ENCODE results near the gene NUP210L. TPM values are rescaled to one million over a fixed set of nuclear protein-coding genes. Genes with fewer than 3 reads are reported as not detected.
"Not testable (repeated sequence)": the region's sequence is repeated elsewhere in the genome, so short reads cannot be mapped to it uniquely, and the experiment has no call there.

The NUP210L gene
- polyA plus RNA-seq, 3 donors, result 0.03 to 0.04 (median 0.04) TPM

DNA sequence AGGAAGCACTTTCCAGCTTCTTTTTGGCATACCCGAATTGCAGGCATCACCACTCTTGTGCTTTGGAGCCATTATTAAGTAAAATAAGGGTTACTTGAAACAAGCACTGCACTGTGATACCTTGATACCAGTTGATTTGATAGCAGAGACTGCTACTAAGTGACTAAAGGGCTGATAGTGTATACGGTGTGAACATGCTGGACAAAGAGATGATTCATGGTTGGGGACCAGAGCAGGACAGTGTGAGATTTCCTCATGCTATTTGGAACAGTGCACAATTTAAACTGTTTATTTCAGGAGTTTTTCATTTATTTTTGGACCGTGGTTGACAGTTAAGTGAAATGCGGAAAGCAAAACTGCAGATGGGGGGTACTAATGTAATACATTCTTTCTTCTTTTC, 154.5 kb downstream of the NUP210L start:
- no peak for DNase-seq (ENCODE audit: low read depth in 3 of 3, low spot score in 2 of 3)

DNA sequence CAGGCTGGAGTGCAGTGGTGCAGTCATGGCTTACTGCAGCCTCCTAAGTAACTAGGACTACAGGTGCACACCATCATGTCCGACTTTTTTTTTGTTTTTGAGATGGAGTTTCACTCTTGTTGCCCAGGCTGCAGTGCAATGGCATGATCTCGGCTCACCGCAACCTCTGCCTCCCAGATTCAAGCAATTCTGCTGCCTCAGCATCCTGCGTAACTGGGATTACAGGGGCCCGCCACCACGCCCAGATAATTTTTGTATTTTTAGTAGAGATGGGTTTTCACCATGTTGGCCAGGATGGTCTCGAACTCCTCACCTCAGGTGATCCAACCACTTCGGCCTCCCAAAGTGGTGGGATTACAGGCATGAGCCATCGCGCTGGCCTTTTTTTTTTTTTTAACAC, 158.0 kb downstream of the NUP210L start:
- DNase-seq (ENCODE audit: low read depth in 3 of 3, low spot score in 2 of 3), result not testable (repeated sequence)

DNA sequence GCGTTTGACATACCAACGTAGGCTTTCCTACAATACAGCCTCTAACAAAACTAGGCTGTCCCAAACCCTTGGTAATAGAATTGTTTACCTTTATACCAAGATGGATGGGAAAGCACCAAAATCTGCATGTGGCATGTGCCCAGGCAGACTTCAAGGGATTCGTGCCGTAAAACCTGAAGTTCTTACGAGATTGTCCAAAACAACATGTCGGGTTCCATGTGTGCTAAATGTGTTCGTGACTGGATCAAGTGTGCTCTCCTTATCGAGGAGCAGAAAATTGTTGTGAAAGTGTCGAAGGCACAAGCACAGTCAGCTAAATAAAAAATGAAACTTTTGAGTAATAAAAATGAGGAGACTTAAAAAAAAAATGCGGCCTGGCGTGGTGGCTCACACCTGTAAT, 159.2 kb downstream of the NUP210L start:
- no peak for DNase-seq (ENCODE audit: low read depth in 3 of 3, low spot score in 2 of 3)

DNA sequence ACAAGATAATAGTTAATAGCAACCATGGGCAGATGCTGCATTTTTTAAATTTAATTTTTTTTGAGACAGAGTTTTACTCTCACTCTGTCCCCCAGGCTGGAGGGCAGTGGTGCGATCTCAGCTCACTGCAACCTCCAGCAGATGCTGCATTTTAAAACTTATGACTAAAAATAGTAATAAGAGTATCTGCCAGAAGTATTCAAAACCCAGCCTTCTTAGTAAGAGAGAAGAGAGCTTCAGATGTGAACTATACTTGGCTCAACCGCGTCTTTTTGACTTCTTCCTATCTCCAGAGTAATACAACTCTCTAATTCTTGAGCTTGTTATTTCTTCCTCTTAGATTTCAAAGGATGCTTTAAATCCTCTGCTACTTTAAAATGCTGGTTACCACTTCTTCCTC, 159.7 kb downstream of the NUP210L start:
- no peak for DNase-seq (ENCODE audit: low read depth in 3 of 3, low spot score in 2 of 3)

DNA sequence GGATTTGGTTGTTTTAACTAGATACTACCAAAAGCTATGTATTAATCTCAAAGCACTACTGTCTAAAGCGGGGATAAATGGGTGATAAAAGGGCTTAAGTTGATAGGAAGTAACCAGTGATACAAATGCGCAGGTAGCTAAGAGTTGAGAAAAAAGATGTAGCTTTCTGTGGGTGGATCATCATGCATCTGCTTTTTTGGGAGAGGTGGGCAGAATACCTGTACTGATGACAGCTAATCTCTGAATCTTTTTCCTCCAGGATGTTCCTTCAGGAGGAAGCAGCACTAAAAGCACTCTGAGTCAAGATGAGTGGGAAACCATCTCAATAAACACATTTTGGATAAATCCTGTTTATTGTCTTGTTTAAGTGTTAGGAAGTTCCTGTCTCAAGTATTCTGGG, 163.1 kb downstream of the NUP210L start:
- DNase-seq (ENCODE audit: low read depth in 3 of 3, low spot score in 2 of 3), result no peak

DNA sequence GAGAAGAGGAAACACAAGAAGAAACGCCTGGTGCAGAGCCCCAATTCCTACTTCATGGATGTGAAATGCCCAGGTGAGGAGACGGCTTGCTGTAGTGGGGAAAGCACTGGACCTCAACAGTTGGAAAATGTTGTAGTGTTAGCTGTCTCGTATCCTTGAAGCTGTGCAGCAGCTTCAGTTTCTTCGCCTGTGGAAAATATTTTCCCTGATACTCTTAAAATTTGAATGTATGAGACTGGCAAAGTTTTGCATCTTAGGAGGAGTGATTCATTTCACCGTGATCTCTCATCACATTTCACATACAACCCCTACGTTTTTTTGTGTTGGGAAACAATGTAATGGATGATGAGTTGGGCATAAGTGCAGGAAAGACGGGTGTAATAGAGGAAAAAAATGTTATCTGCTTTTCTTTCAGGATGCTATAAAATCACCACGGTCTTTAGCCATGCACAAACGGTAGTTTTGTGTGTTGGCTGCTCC, 163.7 kb downstream of the NUP210L start:
- no peak for DNase-seq (ENCODE audit: low read depth in 3 of 3, low spot score in 2 of 3)

DNA sequence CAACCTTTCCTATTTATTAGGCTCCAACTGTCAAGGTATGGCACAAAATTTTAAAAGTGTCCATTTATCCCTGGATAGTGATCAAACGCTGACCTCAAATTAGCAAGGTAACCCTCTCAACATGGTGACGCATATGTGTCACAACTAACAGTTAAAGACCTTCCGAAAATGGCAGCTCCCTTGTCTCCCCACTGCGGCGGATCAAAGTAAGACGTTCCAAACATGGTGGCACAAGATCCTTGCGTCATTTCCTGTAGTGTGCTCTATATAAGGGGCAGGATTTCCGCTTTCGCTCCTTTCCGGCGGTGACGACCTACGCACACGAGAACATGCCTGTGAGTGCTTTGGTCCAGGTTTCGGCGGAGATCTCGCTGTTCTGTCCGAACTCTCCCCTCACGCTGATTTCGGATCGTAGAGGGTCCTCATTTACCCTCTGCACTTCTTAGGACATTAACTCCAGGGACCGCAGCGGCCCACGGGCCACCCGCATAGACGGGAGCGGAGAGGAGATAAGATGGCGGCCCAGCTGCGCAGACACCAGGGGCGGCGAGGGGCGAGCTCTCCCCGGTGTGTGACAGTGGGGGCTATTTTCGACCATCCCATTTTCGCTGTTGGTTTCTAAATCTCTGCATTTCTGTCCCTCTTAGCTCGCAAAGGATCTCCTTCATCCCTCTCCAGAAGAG, 164.3 kb downstream of the NUP210L start, which contains the start of gene RPS27:
Gene RPS27 (plus strand): TSS at position 295 of the 683 bp plus-strand sequence. CDS start 35 bp downstream, at position 330.
- peak; percentile 97 to 98 (median 98) for DNase-seq (ENCODE audit: low read depth in 3 of 3, low spot score in 2 of 3)

DNA sequence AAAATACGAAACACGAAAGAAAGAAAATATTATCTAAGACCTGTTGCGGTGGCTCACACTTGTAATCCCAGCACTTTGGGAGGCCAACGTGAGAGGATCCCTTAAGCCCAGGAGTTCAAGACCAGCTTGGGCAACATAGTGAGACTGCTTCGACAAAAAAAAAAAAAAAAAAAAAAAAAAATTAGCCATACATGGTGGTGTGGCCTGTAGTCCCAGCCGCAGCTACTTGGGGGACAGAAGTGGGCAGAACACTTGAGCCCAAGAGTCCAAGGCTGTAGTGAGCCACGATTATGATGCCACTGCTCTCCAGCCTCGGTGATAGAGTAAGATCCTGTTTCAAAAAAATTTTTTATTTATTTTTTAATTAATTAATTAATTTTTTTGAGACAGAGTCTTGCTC, 167.3 kb downstream of the NUP210L start:
- DNase-seq (ENCODE audit: low read depth in 3 of 3, low spot score in 2 of 3), result no peak

DNA sequence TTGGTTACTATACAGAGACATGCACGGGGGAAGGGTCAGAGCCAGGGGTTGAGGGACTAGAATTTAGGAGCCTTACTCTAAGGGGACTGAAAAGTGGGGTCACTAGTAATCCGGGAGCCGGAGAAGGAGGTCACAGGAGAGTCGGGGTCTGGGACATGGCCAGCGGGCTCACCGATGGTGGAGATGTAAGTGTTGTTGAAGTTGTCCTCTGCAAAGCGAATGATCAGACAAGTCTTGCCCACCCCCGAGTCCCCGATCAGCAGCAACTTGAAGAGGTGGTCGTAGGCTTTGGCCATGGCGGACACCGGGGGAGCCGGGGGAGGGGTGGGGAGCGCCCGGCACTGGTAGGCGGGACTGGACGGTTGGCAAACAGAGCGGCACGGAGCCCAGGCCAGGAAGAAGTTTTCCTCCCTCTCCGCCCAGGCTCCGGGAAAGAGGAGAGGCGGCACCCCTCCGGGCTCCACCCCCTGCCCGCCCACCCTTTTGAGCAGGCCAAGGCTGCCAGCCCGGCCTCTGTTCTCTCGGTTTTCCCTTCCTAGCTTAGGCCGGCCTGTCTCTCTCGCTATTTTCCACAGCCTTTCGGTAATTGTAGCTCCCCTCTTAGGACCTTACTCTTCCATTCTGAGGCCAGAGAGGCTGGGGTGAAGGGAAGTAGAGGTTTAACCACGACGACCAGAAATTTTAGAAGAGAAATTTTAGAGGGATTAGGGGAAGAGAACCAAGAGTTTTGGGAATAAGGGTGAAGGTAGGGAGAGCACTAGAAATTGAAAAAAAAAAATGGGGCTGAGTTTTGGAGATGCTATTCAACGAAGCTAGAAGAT, 168.7 kb downstream of the NUP210L start, which contains the start of gene RAB13:
Gene RAB13 (minus strand): TSS at position 399 of the 821 bp plus-strand sequence. CDS start 103 bp downstream, at position 296.
- DNase-seq (ENCODE audit: low read depth in 3 of 3, low spot score in 2 of 3), result peak in 2 of 3 donors; percentile 72 to 78

DNA sequence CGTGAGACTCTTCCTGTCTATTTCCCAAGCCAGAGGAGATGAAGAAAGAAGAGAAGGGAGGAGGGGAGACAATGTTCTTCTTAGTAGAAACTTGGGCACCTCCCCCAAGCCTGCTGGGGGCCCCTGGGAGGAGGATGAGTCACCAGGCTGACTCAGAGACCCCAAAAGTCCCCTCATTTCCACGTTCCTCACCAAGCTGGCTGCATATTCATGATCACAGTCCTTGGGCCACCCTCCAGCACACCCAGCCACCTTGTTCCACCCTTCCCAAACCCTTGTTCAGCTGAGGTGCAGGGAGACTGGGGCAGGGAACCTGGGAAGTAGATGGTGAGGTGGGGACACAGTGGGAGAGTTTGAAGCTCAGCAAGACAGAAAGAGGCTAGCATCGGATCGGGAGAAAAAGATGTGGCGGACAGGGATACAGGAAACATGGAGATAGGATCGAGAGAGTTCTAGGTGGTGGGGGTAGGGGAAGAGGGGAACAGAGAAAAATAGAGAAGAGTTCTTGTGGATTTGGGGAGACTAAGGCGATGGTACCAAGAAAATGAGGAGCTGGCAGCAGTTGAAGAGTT, 169.4 kb downstream of the NUP210L start:
- no peak for DNase-seq (ENCODE audit: low read depth in 3 of 3, low spot score in 2 of 3)

DNA sequence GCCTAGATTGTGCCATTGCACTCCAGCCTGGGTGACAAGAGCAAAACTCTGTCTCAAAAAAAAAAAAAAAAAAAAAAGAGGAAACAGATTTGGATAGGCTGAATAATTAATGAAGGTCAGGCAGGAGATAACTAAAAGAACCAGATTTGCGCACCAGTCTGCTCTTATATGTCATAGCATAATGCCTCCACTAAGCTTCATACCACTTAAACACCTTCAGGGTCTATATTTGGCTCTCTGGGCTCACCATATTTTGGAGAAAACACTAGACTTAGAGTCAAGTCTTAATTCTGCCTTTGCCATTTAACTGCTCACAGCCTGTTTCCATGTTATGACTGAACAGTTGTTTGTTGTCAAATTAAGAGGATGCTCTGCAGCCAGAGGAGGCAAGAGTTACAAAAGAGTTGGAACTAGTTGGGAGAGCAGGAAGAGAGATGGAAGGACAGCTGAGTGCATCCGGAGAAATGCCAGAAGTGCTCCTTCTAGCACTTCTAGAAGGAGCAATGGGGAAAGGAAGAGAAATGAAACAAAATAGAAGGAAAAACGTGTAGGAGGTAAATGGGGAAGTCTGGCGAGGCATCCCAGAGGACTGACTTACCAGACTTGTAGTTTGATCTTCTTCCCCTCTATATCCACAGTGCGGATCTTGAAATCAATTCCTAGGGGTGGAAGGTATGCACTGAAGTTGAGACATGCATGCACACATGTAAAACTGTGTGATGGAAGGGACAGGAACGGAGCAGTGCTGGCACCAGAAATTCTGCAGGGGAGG, 170.6 kb downstream of the NUP210L start:
- no peak for DNase-seq (ENCODE audit: low read depth in 3 of 3, low spot score in 2 of 3)

DNA sequence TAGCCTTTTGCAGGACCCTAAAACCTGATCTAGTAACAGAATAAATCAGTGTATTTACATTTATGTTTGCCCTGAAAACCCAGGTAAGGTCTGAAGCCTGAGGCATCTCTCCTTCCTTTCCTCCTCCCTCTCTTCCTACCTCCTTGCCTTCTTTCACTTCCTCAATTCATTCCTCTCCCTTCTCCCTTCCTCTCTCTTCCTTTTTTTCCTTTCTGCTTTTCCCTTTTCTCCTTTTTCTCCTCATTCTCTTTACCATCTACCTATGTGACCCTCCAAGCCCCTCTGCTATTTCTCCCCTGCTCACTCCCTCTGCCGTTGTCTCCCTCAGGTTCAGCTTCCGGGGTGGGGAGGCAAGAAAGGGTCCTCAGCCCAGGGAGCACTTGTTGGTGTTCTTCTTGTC, 173.1 kb downstream of the NUP210L start:
- DNase-seq (ENCODE audit: low read depth in 3 of 3, low spot score in 2 of 3), result not testable (repeated sequence)

DNA sequence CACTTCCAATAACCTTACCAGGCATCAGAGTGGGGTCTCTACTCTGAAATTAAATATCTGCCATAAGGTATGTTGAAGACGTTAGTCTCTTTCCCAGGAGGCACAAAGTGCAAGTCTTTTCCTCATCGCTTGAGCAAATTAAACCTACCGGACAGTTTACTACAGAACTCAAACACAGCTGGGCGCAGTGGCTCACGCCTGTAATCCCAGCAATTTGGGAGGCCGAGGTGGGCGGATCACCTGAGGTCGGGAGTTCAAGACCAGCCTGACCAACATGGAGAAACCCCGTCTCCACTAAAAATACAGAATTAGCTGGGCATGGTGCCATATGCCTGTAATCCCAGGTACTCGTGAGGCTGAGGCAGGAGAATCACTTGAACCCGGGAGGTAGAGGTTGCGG, 175.8 kb downstream of the NUP210L start:
- not testable (repeated sequence) for DNase-seq (ENCODE audit: low read depth in 3 of 3, low spot score in 2 of 3)

DNA sequence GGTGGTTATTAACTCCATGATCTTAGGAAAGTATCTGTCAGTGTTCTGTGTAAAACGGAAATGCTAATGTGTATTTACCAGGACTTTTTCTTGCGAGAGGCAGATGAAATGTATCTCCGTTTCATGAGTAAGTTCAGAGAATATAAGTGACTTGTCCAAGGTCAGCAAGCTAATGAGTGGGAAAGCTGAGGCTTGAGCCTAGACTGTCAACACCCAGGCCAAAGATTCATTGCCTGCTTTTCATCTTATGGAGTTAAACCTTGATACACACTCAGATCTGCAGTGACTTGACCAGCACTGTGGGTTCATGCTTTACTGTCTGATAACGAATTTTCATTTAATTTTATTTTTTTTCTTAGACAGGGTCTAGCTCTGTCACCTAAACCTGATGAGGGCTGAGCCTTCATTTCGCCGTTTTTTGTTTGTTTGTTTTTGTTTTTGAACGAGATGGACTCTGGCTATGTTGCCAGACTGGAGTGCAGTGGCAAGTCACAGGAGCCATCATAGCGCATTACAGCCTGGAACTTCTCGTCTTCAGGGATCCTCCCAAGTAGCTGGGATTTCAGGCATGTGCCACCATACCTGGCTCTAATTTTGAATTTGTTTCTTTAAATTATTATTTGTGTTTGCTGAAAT, 176.5 kb downstream of the NUP210L start:
- DNase-seq (ENCODE audit: low read depth in 3 of 3, low spot score in 2 of 3), result no peak

DNA sequence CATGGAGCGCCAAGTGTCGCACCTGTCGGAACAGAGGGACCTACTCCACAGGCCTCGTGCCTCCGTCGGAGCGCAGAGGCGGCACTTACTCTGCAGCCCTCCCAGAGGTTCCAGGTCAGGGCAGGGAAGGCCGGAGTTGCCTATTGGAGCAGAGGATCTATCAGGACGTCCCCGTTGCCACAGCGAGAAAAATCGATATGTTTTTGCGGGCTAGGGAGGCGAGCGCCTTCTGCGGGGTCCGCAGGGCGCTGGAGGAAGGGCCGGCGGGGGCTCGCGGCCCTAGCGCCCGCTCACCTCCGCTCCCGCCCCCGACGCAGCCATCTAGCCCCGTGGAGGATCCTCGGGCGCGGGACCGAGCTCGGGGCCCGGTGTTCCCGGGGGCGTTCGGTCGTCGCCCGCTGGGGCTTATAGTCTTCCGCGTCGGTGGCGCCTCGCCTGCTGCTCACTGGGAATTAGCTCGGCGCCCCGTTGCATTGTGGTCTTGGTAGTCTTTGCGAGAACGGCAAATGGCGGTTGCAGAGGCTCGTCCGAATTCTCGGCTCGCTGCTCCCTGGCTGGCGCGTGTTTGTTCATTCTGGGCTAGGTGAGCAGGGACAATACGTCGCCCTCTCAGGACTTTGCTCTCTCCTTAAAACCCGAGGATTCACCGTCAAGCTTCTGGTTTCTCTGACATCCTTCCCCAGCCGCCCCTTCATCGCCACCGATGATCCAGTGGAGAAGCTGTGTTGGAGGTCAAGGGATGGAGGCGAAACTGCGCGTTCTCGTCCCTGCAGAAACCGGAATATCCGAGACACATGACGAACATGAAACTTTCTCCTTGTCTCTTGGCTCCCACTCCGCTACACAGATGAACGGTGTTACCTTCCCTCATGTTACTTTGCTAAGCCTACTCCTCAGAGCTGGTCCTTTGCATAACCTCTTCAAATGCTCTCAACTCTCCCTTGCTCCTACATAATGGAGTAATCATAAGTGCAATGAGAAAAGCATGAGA, 177.3 kb downstream of the NUP210L start, which contains the start of gene JTB:
Gene JTB (minus strand): TSS at position 425 of the 991 bp plus-strand sequence. CDS start 422 bp downstream, at position 3.
- DNase-seq (ENCODE audit: low read depth in 3 of 3, low spot score in 2 of 3), result no peak

DNA sequence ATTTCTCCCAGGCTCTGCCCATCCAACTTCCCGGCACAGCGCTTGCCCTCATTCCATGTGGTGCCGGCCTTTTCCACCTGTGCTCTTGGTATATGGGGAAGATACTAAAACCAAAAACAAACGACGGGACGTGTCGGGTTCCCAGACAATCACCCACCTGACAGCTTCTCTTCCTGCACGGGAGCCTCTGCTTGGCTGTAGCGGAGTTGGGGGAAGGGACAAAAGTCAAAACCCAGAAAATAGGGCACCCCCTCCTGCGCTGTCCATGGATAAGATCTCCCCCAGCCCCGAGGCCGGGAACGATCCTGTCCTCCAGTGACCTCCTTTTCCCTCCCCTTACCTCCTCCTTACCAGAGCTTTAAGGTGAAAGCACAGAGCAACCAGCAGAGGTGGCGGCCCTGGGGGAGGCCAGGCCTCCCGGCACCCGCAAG, 178.0 kb downstream of the NUP210L start:
- DNase-seq (ENCODE audit: low read depth in 3 of 3, low spot score in 2 of 3), result no peak

DNA sequence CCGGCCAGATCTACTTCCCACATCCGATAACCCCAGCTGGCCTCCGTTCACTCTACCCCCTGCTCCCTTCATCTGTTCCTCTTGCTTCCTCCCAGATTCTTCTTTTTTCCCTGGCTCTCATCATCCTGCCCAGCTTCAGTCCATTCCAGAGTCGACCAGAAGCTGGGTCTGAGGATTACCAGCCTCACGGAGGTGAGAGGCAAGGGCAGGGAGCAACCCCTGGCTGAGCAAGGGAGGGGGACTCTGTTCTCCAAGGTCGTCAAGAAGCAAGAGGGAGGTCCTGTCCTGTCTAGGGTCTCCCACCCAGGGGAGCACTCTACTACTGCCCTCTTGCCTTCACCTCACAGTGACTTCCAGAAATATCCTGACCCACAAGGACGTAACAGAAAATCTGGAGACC, 181.3 kb downstream of the NUP210L start:
- DNase-seq (ENCODE audit: low read depth in 3 of 3, low spot score in 2 of 3), result no peak

DNA sequence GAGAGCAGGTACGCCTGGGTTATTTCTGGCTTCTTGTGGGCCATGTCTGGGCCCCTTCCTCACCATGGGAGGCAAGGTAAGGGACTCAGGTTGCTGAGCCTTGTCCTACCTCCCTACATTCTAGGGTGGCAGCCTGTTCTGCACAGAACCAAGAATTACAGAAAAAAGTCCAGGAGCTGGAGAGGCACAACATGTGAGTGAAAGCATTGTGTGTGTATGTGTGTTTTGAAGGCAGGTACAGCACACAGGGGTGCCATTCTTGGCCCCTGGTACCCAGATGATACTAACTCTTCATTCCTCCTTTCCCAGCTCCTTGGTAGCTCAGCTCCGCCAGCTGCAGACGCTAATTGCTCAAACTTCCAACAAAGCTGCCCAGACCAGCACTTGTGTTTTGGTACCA, 181.8 kb downstream of the NUP210L start:
- DNase-seq (ENCODE audit: low read depth in 3 of 3, low spot score in 2 of 3), result no peak

DNA sequence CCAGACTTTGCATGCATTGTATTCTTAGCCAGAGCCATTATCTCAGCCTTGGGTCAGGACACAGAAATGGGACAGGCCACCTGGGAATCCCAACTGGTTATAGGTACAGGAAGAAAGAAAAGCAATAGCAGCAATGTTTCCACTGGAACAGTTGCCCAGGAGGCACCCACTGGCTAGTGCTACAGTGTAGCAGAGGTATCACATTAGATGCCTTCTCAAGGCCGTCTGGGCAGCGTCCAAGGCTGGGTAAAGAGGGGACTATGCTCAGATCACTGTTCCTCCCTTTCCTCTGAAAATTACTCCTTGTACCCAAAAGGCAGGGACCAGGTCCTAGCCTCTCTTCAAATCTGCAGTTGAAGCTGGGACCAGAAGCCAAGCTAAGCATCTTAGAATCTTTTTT, 184.5 kb downstream of the NUP210L start:
- no peak for DNase-seq (ENCODE audit: low read depth in 3 of 3, low spot score in 2 of 3)
